NCI-H2171 treated with DMSO at 0.1 percent for 48 hours (cell line): ENCODE data around the gene DGKB.

ENCODE experiments used
- DNase-seq: peaks from one replicate; lab custom pipeline; 2025; lab: John Stamatoyannopoulos, UW

Gene DGKB

GRCh38 chr7:14115701-14116100, 786.9 kb downstream of the DGKB start:
- DNase-seq = no peak

GRCh38 chr7:14104861-14105260, 797.7 kb downstream of the DGKB start:
- DNase-seq = peak; percentile 10

DNA sequence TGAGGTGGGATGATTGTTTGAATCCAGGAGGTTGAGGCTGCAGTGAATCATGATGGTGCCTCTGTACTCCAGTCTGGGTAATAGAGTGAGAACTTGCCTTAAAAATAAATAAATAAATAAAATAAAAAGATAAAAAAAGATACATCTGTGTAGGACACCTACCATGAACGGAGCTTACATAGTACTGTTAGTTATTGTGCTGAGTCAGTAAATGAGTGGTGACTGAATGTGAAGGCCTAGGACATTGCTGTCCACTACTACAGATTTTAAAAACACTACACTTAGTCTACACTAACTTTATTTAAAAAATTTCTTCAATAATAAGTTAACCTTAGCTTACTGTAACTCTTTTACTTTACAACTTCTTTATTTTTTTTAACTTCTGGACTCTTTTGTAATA, 806.4 kb downstream of the DGKB start:
- no peak for DNase-seq

DNA sequence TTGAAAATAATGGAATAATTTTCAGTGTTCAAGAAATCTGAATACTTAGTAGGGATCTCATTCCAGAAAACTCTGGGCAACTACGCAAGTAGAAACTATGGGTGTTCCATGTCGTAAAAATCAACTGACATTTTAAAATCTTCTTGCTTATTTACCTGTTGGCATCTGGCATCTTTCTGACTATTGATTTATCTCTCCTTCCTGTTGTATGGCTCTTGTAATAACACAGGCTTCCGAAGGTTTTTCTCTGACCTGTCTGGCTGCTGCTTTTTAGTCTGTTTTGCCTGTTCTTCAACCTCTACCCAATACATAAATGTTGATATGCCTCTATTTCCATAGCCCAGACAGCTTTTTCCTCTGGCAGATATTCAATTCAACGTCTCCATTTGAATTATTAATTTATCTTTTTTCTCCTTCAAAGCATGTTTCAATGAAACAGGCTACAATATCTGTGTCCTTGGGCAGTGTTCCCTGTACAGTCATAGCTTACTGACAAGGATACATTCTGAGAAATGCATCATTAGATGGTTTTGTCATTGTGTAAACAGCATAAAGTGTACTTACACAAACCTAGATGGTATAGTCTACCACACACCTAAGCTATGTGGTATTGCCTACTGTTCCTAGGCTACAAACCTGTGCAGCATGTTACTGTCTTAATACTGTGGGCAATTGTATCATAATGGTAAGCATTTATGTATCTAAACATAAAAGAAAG, 807.2 kb downstream of the DGKB start:
- no peak for DNase-seq
